ENCODE results near the gene URM1. TPM values are rescaled to one million over a fixed set of nuclear protein-coding genes. Genes with fewer than 3 reads are reported as not detected.

URM1 gene
- total RNA-seq, 1 donor from 2014 or later = 10.3 TPM

GRCh38 chr9:128372188-128372641, 1.0 kb downstream of the URM1 start:
- Histone ChIP-seq H2AFZ (replicated peaks) (no peak overlapping the region), H3K27me3 (peaks cover 35% of the 10 kb centered on the region), H3K4me3 (peak overlapping the region; percentile 79), H3K27ac (no peak overlapping the region), H3K79me2 (ENCODE audit: low read depth) (peaks cover 14% of the 10 kb centered on the region), H3K4me1 (peaks cover 4% of the 10 kb centered on the region), H4K20me1 (ENCODE audit: low read depth) (peaks cover 40% of the 10 kb centered on the region), H3K4me2 (peak overlapping the region; percentile 84), H3K9me3 (ENCODE audit: low read depth) (no peaks in the 10 kb centered on the region), H3K36me3 (no peaks in the 10 kb centered on the region), H3K9ac (peak overlapping the region; percentile 69), H3F3A (ENCODE audit: low read depth) (peaks cover 6% of the 10 kb centered on the region)
- H3K27ac Mint-ChIP-seq = no peak overlapping the region
- no peak for TF ChIP-seq EZH2phosphoT487 (IDR thresholded peaks at IDR 0.05)
- no peak for TF ChIP-seq EZH2 (IDR thresholded peaks at IDR 0.05)
- TF ChIP-seq, protein P1, sequence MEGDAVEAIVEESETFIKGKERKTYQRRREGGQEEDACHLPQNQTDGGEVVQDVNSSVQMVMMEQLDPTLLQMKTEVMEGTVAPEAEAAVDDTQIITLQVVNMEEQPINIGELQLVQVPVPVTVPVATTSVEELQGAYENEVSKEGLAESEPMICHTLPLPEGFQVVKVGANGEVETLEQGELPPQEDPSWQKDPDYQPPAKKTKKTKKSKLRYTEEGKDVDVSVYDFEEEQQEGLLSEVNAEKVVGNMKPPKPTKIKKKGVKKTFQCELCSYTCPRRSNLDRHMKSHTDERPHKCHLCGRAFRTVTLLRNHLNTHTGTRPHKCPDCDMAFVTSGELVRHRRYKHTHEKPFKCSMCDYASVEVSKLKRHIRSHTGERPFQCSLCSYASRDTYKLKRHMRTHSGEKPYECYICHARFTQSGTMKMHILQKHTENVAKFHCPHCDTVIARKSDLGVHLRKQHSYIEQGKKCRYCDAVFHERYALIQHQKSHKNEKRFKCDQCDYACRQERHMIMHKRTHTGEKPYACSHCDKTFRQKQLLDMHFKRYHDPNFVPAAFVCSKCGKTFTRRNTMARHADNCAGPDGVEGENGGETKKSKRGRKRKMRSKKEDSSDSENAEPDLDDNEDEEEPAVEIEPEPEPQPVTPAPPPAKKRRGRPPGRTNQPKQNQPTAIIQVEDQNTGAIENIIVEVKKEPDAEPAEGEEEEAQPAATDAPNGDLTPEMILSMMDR (IDR thresholded peaks at IDR 0.05) = no peak
- DNase-seq (ENCODE audit: low spot score) = no peak
- peaks cover 33% of the 10 kb centered on the region for H3K4me1 Mint-ChIP-seq
- no peaks in the 10 kb centered on the region for H3K9me3 Mint-ChIP-seq
- H3K27me3 Mint-ChIP-seq (ENCODE audit: insufficient read depth, low read depth) = peaks cover under 1% of the 10 kb centered on the region
- H3K36me3 Mint-ChIP-seq = peaks cover 9% of the 10 kb centered on the region
- H3K4me3 Mint-ChIP-seq = peak overlapping the region; percentile 97

- Mint-ChIP-seq H3K4me3 (peak overlapping the region; percentile 97), H3K9me3 (no peaks in the 10 kb centered on the region), H3K27ac (no peak overlapping the region), H3K36me3 (peaks cover 9% of the 10 kb centered on the region), H3K4me1 (peaks cover 32% of the 10 kb centered on the region), H3K27me3 (ENCODE audit: insufficient read depth, low read depth) (no peaks in the 10 kb centered on the region)
- H3K36me3 ChIP-seq = no peaks in the 10 kb centered on the region
- no peak overlapping the region for H3K4me3 ChIP-seq
- no peak overlapping the region for H2AFZ ChIP-seq (replicated peaks)
- H3K9me3 ChIP-seq (ENCODE audit: low read depth) = no peaks in the 10 kb centered on the region
- H3K79me2 ChIP-seq (ENCODE audit: low read depth) = peaks cover 14% of the 10 kb centered on the region
- peaks cover 6% of the 10 kb centered on the region for H3F3A ChIP-seq (ENCODE audit: low read depth)
- H3K4me1 ChIP-seq = peaks cover 4% of the 10 kb centered on the region
- H3K9ac ChIP-seq = no peak overlapping the region
- TF ChIP-seq EZH2 (IDR thresholded peaks at IDR 0.05) = no peak
- TF ChIP-seq EZH2phosphoT487 (IDR thresholded peaks at IDR 0.05) = no peak
- TF ChIP-seq, protein P1 (IDR thresholded peaks at IDR 0.05) = no peak
- no peak for DNase-seq (ENCODE audit: low spot score)
- peaks cover 29% of the 10 kb centered on the region for H3K27me3 ChIP-seq
- no peak overlapping the region for H3K4me2 ChIP-seq
- H4K20me1 ChIP-seq (ENCODE audit: low read depth) = peaks cover 43% of the 10 kb centered on the region
- no peak overlapping the region for H3K27ac ChIP-seq
These were observed 1.6 kb downstream of the URM1 start for GRCh38 chr9:128372784-128373183.

GRCh38 chr9:128374221-128374675, 3.1 kb downstream of the URM1 start:
- Histone ChIP-seq H2AFZ (replicated peaks) (no peak overlapping the region), H3K27me3 (peaks cover 17% of the 10 kb centered on the region), H3K79me2 (ENCODE audit: low read depth) (peaks cover 14% of the 10 kb centered on the region), H3K36me3 (no peaks in the 10 kb centered on the region), H3K9me3 (ENCODE audit: low read depth) (no peaks in the 10 kb centered on the region), H3F3A (ENCODE audit: low read depth) (peaks cover 6% of the 10 kb centered on the region), H3K4me2 (no peak overlapping the region), H3K9ac (no peak overlapping the region), H3K4me3 (no peak overlapping the region), H4K20me1 (ENCODE audit: low read depth) (peaks cover 52% of the 10 kb centered on the region), H3K27ac (no peak overlapping the region), H3K4me1 (peaks cover 4% of the 10 kb centered on the region)
- Mint-ChIP-seq H3K4me3 (peak overlapping the region; percentile 27), H3K27me3 (ENCODE audit: insufficient read depth, low read depth) (no peaks in the 10 kb centered on the region), H3K9me3 (no peaks in the 10 kb centered on the region), H3K36me3 (peaks cover 14% of the 10 kb centered on the region), H3K27ac (no peak overlapping the region), H3K4me1 (peaks cover 34% of the 10 kb centered on the region)
- no peak for DNase-seq (ENCODE audit: low spot score)
- TF ChIP-seq EZH2 (IDR thresholded peaks at IDR 0.05) (no peak), EZH2phosphoT487 (IDR thresholded peaks at IDR 0.05) (no peak)
- TF ChIP-seq, protein P1 (IDR thresholded peaks at IDR 0.05) = no peak
